ENCODE data around the gene WBP1L. TPM values are rescaled to one million over a fixed set of nuclear protein-coding genes. Genes with fewer than 3 reads are reported as not detected.
"Not testable (repeated sequence)": the region's sequence is repeated elsewhere in the genome, so short reads cannot be mapped to it uniquely, and the experiment has no call there.

Gene WBP1L
- 10 to 100 TPM; 37.8 to 47.8 TPM for total RNA-seq
- long read RNA-seq, transcript WBP1L-203 (4 exons, 1,428 nt), result major isoform, 6 of 29 reads
- long read RNA-seq, partial matches to known transcripts, result 21 of 29 reads
- long read RNA-seq, other reads (novel, unspliced or antisense), result 2 of 29 reads

GRCh38 chr10:102743588-102744373 lies at the start of gene WBP1L:
WBP1L (plus strand) TSS chr10:102743948; CDS start chr10:102744054, 106 bp downstream.
- DNase-seq (peak; percentile 97 to 99), ATAC-seq (peak; percentile 97)
- intact Hi-C loops (cut with DNase I, micrococcal nuclease), result loop anchor here in 1 of 2 donors (2.0 to 5.0 kb wide), 2 partner anchors 29 to 74 kb away; partner anchors contain the start of genes ARL3 and SFXN2

GRCh38 chr10:102695401-102695800 lies 48.3 kb upstream of the WBP1L start:
- not testable (repeated sequence) for ATAC-seq

GRCh38 chr10:102696736-102697135 lies 47.0 kb upstream of the WBP1L start:
- intact Hi-C loops (cut with DNase I, micrococcal nuclease), result no loop called here
- DNase-seq (no peak), ATAC-seq (no peak)

More at GRCh38 chr10:102695401-102695800, 48.3 kb upstream of the WBP1L start:
- DNase-seq; intact Hi-C loops (cut with DNase I, micrococcal nuclease): not testable (repeated sequence)

GRCh38 chr10:102698894-102699293 lies 44.9 kb upstream of the WBP1L start:
- ATAC-seq, result no peak

GRCh38 chr10:102701272-102701671 lies 42.5 kb upstream of the WBP1L start:
- ATAC-seq (no peak), DNase-seq (no peak)
- intact Hi-C loops (cut with DNase I, micrococcal nuclease), result no loop called here

More at GRCh38 chr10:102698894-102699293, 44.9 kb upstream of the WBP1L start:
- intact Hi-C loops (cut with DNase I, micrococcal nuclease), result no loop called here
- DNase-seq, result no peak

- ATAC-seq, result no peak
- intact Hi-C loops (cut with DNase I, micrococcal nuclease), result no loop called here
Measured at GRCh38 chr10:102701796-102702195, 42.0 kb upstream of the WBP1L start.

GRCh38 chr10:102702742-102703141 lies 41.0 kb upstream of the WBP1L start:
- ATAC-seq (no peak), DNase-seq (no peak)
- intact Hi-C loops (cut with DNase I, micrococcal nuclease), result no loop called here

More at GRCh38 chr10:102701796-102702195, 42.0 kb upstream of the WBP1L start:
- no peak for DNase-seq

- no peak for ATAC-seq
- intact Hi-C loops (cut with DNase I, micrococcal nuclease), result no loop called here
Measured at GRCh38 chr10:102704915-102705314, 38.8 kb upstream of the WBP1L start.

GRCh38 chr10:102705531-102705930 lies 38.2 kb upstream of the WBP1L start:
- no peak for ATAC-seq
- no peak for DNase-seq
- intact Hi-C loops (cut with DNase I, micrococcal nuclease), result no loop called here

More at GRCh38 chr10:102704915-102705314, 38.8 kb upstream of the WBP1L start:
- no peak for DNase-seq

- intact Hi-C loops (cut with DNase I, micrococcal nuclease), result loop anchor here in 1 of 2 donors (5.0 kb wide), 1 partner anchor 208 kb away; the partner anchor contains the start of genes ACTR1A and SUFU
- no peak for ATAC-seq
- DNase-seq, result no peak
Measured at GRCh38 chr10:102710609-102711008, 33.1 kb upstream of the WBP1L start.

- no peak for ATAC-seq
- intact Hi-C loops (cut with DNase I, micrococcal nuclease), result loop anchor here in 1 of 2 donors (5.0 kb wide), 1 partner anchor 210 kb away; the partner anchor contains the start of genes ACTR1A and SUFU
- DNase-seq, result no peak
Measured at GRCh38 chr10:102712089-102712488, 31.7 kb upstream of the WBP1L start.

- intact Hi-C loops (cut with DNase I, micrococcal nuclease), result loop anchor here in 1 of 2 donors (5.0 kb wide), 1 partner anchor 211 kb away; the partner anchor contains the start of genes ACTR1A and SUFU
- ATAC-seq (no peak), DNase-seq (no peak)
Measured at GRCh38 chr10:102712843-102713538, 30.8 kb upstream of the WBP1L start.

GRCh38 chr10:102713539-102713813 lies 30.3 kb upstream of the WBP1L start:
- DNase-seq, result no peak
- intact Hi-C loops (cut with DNase I, micrococcal nuclease), result loop anchor here in 1 of 2 donors (5.0 kb wide), 1 partner anchor 211 kb away; the partner anchor contains the start of genes ACTR1A and SUFU
- ATAC-seq, result peak; percentile 44

- DNase-seq (peak; percentile 97 to 98), ATAC-seq (peak; percentile 96)
- intact Hi-C loops (cut with DNase I, micrococcal nuclease), result loop anchor here in 1 of 2 donors (2.0 to 5.0 kb wide), 2 partner anchors 29 to 212 kb away; partner anchors contain the start of genes ACTR1A, SUFU and WBP1L
Measured at GRCh38 chr10:102713814-102714620, 29.7 kb upstream of the WBP1L start, which contains the start of gene ARL3. ARL3 (minus strand) TSS chr10:102714397; CDS start chr10:102714275, 122 bp downstream.

GRCh38 chr10:102714621-102715455 lies 28.9 kb upstream of the WBP1L start, which contains the start of gene SFXN2:
SFXN2 (plus strand) TSS chr10:102714636; CDS start chr10:102726637, 12,001 bp downstream.
- DNase-seq (peak; percentile 51 to 64), ATAC-seq (peak; percentile 40)
- intact Hi-C loops (cut with DNase I, micrococcal nuclease), result loop anchor here in 1 of 2 donors (2.0 to 5.0 kb wide), 2 partner anchors 28 to 213 kb away; partner anchors contain the start of genes ACTR1A, SUFU and WBP1L

- DNase-seq (no peak), ATAC-seq (no peak)
- intact Hi-C loops (cut with DNase I, micrococcal nuclease), result loop anchor here in 1 of 2 donors (2.0 kb wide), 1 partner anchor 27 kb away; the partner anchor contains the start of gene WBP1L
Measured at GRCh38 chr10:102715880-102716279, 27.9 kb upstream of the WBP1L start.

Measured in left colon (tissue), 2 donors.